GM18526 (cell line): ENCODE data around the gene PNCK.

ENCODE experiments used
- POLR2A ChIP-seq: IDR thresholded peaks from 3 replicates; pipeline ENCODE4 v1.6.1; 2011; ENCODE audit not compliant: insufficient read length; ENCODE audit errors: extremely low read depth

Gene PNCK

GRCh38 chrX:153687121-153688039, 13.8 kb upstream of the PNCK start, which contains the start of gene SLC6A8:
Gene SLC6A8 (plus strand): TSS chrX:153687926. CDS start chrX:153688575, 649 bp downstream.
- no peak for TF ChIP-seq POLR2A

GRCh38 chrX:153686711-153687110, 13.1 kb upstream of the PNCK start:
- TF ChIP-seq POLR2A, result no peak

GRCh38 chrX:153685751-153686696, 12.4 kb upstream of the PNCK start:
- TF ChIP-seq POLR2A, result no peak

GRCh38 chrX:153685156-153685536, 11.5 kb upstream of the PNCK start:
- no peak for TF ChIP-seq POLR2A

- no peak for TF ChIP-seq POLR2A
Measured at GRCh38 chrX:153684467-153685155, 11.0 kb upstream of the PNCK start.

- no peak for TF ChIP-seq POLR2A
Measured at GRCh38 chrX:153681175-153681574, 7.6 kb upstream of the PNCK start.

GRCh38 chrX:153674219-153674851, 722 bp upstream of the PNCK start:
- no peak for TF ChIP-seq POLR2A

GRCh38 chrX:153672531-153673427, 834 bp downstream of the PNCK start:
- TF ChIP-seq POLR2A, result no peak

- TF ChIP-seq POLR2A, result no peak
Measured at GRCh38 chrX:153671589-153672530, 1.8 kb downstream of the PNCK start.

- TF ChIP-seq POLR2A, result no peak
Measured at GRCh38 chrX:153670748-153671588, 2.6 kb downstream of the PNCK start.

GRCh38 chrX:153669901-153670731, 3.5 kb downstream of the PNCK start:
- no peak for TF ChIP-seq POLR2A
